GM06990 (cell line): ENCODE measurements around the gene NUFIP2.

Source experiments
- DNase-seq: peaks from one replicate; pipeline ENCODE4 v3.0.0-alpha.2; 2011; ENCODE audit not compliant: insufficient read length; ENCODE audit errors: extremely low read depth
- H3K27me3 ChIP-seq: replicated peaks from 2 replicates; pipeline ENCODE4 v1.6.0; 2011; ENCODE audit warnings: low read length; ENCODE audit not compliant: control insufficient read depth, insufficient read depth
- H3K36me3 ChIP-seq: 2 replicates; pipeline ENCODE4 v1.5.1; 2011; ENCODE audit warnings: low read length; ENCODE audit not compliant: control insufficient read depth, insufficient read depth
- H3K4me3 ChIP-seq: replicated peaks from 2 replicates; pipeline ENCODE4 v1.5.1; 2011; ENCODE audit warnings: low read depth, mild to moderate bottlenecking, control low read depth, low read length
- TF ChIP-seq, protein P1 (sequence below): IDR thresholded peaks from 2 replicates; pipeline ENCODE4 v1.5.1; 2011; ENCODE audit warnings: low read length, control low read depth, mild to moderate bottlenecking, inconsistent platforms; ENCODE audit not compliant: insufficient read depth, poor library complexity, severe bottlenecking

The NUFIP2 gene

DNA sequence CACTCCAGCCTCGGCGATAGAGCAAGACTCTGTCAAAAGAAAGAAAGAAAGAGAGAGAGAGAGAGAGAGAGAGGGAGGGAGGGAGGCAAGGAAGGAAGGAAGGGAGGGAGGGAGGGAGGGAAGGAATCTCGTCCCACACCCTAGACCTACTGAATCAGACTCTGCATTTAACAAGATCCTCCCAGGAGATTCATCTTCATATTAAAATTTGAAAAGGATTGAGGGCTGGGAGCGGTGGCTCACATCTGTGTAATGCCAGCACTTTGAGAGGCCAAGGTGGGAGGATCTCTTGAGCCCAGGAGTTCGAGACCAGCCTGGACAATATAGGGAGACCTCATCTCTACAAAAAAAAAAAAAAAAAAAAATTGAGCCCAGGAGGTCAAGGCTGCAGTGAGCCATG, 33.5 kb upstream of the NUFIP2 start:
- no peak for DNase-seq
- Histone ChIP-seq H3K27me3 (no peaks in the 10 kb centered on the region), H3K4me3 (no peak overlapping the region), H3K36me3 (no peaks in the 10 kb centered on the region)
- TF ChIP-seq, protein P1, sequence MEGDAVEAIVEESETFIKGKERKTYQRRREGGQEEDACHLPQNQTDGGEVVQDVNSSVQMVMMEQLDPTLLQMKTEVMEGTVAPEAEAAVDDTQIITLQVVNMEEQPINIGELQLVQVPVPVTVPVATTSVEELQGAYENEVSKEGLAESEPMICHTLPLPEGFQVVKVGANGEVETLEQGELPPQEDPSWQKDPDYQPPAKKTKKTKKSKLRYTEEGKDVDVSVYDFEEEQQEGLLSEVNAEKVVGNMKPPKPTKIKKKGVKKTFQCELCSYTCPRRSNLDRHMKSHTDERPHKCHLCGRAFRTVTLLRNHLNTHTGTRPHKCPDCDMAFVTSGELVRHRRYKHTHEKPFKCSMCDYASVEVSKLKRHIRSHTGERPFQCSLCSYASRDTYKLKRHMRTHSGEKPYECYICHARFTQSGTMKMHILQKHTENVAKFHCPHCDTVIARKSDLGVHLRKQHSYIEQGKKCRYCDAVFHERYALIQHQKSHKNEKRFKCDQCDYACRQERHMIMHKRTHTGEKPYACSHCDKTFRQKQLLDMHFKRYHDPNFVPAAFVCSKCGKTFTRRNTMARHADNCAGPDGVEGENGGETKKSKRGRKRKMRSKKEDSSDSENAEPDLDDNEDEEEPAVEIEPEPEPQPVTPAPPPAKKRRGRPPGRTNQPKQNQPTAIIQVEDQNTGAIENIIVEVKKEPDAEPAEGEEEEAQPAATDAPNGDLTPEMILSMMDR: no peak

DNA sequence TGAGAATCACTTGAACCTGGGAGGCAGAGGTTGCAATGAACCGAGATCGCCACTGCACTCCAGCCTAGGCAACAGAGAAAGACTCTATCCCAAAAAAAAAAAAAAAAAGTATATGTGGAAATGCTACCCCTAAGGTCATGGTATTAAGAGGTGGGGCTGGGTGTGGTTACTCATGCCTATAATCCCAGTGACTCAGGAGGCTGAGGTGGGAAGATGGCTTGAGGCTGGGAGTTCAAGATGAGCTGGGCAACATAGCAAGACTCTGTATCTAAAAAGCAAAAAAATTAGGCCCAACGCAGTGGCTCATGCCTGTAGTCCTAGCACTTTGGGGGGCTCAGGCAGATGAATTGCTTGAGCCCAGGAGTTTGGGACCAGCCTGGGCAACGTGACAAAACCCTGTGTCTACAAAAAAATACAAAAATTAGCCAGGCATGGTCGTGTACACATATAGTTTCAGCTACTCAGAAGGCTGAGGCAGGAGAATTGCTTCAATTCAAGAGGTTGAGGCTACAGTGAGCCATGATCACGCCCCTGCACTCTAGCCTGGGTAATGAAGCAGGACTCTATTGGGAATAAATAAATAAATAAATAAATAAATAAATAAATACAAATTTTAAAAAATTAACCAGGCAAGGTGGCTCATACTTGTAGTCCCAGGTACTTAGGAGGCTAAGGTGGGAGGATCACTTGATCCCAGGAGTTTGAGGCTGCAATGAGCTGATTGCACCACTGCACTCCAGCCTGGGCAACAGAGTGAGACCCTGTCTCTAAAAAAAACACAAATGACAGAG, 32.3 kb upstream of the NUFIP2 start:
- TF ChIP-seq, protein P1: no peak
- Histone ChIP-seq H3K27me3 (no peaks in the 10 kb centered on the region), H3K4me3 (no peak overlapping the region), H3K36me3 (no peaks in the 10 kb centered on the region)
- no peak for DNase-seq

DNA sequence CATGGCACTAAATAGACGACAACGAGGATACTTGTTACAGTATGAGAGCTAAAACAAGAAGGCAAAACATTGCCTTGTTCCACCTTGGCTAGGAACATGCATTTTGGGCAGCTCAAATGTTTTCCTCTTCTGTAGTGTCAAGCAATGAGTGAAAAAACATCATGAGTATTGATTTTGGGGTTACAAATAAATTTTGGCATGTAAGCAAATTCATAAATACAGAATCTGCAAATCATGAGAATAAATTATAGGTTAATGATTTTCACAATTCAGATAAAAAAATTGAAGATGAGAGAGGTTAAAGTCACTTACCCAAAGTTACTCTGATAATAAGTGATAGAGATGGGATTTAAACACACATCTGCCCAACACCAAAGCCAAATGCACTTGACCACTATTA, 28.4 kb upstream of the NUFIP2 start:
- Histone ChIP-seq H3K36me3 (no peaks in the 10 kb centered on the region), H3K4me3 (no peak overlapping the region), H3K27me3 (no peaks in the 10 kb centered on the region)
- TF ChIP-seq, protein P1: no peak
- no peak for DNase-seq

DNA sequence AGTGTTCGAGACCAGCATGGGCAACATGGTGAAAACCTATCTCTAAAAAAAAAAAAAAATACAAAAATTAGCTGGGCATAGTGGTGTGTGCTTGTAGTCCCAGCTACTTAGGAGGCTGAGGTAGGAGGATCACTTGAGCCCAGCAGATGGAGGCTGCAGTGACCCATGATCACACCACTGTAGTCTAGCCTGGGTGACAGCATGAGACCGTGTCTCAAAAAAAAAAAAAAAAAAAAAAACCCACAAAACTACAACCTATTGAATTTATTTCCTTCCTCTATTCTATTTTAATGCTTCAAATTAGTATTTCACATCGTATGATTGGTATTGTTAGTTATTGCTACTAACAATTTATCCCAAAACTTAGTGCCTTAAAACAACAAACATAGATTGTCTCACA, 9.4 kb upstream of the NUFIP2 start:
- Histone ChIP-seq H3K4me3 (no peak overlapping the region), H3K27me3 (no peaks in the 10 kb centered on the region), H3K36me3 (no peaks in the 10 kb centered on the region)
- TF ChIP-seq, protein P1: no peak
- DNase-seq: no peak

DNA sequence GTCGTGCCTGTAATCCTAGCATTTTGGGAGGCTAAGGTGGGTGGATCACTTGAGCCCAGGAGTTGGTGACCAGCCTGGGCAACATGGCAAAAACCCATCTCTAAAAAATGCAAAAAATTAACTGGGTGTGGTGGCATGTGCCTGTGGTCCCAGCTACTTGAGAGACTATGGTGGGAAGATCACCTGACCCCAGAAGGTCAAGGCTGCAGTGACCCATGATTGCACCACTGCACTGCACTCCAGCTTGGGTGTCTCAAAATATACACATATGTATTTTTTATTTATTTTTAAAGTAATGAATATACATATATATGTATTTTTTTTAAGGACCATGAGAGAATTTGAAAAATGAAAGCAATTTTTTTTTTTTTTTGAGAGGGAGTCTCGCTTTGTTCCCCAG, 5.1 kb upstream of the NUFIP2 start:
- TF ChIP-seq, protein P1: no peak
- H3K36me3 ChIP-seq: no peaks in the 10 kb centered on the region
- no peaks in the 10 kb centered on the region for H3K27me3 ChIP-seq
- no peak for DNase-seq
- H3K4me3 ChIP-seq: no peak overlapping the region

DNA sequence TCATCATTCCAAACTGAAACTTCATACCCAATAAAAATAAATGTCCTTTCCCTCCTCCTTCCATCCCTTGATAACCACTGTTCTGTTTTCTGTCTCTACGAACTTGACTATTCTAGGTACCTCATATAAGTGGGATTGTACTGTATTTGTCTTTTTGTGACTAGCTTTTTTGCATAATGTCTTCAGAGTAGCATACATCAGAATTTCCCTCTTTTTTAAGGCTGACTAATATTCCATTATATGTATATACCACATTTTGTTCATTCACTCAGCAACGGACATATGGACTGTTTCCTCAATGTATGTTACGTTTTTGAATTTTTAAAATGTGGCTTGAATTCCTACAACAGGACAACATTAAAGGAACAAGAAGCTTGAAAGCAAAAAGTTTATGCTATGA, 1.5 kb upstream of the NUFIP2 start:
- no peak for DNase-seq
- H3K27me3 ChIP-seq: no peaks in the 10 kb centered on the region
- H3K4me3 ChIP-seq: no peak overlapping the region
- TF ChIP-seq, protein P1: no peak
- H3K36me3 ChIP-seq: no peaks in the 10 kb centered on the region
